TTC549 (cell line): ENCODE measurements around the gene KCNN3.

Source experiments
- FAIRE-seq: peaks from 2 replicates; lab custom pipeline; 2012; peaks lifted over from hg19 to GRCh38; lab: Jason Lieb, UNC

KCNN3 gene

DNA sequence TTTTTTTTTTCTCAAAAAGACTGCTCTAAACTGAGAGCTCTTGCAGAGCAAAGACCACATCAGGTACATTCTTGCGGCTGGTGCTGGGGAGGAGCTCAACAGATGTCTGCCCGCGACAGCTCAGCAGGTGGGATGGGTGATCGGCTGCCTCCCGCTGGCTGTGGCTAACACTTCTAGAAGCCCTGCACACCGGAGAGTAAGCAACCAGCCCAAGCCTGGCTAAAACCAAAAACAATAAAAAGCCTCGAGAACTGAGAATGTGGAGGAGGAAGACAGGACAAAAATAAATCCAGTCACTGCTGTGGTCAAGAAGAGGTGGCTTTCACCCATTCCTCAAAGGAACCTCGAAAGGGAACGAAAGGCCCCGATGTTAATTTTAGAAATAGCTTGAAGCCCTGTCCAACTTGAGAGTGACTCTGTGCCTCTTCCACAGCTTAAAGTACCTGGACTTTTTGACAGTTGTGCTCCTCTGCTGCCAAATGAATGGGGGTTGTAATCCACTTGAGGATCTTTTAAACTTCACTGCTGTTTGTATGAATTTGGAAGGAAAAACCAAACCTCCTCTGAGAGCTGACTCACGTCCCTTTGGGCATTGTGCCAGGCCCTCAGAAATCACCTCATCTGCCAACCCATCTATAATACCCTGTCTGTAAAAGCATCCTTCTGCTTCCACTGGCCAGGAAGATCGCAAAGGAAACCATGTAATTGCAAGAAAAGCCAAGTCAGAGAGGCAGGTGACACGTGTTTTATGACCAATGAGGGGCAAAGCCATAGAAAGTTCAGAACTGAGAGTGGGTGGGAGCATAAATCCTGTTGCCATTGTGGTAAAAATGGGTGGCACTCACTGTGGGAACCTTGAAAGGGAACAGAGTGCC lies 78.6 kb downstream of the KCNN3 start:
- FAIRE-seq, result no peak

DNA sequence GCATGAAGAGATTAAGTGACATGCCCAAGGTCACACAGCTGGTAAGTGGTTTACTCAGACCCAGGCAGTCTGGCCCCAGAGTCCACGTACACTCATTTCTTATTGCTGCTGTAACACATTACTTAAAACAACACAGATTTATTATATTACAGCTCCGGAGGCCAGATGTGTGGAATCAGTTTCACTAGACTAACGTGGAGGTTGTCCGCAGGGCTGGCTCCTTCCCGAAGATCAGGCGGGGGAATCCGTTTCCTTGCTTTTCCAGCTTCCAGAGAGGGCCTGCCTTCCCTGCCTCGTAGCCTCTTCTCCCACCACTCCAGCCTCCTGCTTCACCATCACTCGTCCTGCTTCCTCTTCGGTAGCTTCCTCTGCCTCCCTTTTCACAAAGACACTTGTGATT lies 81.2 kb downstream of the KCNN3 start:
- no peak for FAIRE-seq

DNA sequence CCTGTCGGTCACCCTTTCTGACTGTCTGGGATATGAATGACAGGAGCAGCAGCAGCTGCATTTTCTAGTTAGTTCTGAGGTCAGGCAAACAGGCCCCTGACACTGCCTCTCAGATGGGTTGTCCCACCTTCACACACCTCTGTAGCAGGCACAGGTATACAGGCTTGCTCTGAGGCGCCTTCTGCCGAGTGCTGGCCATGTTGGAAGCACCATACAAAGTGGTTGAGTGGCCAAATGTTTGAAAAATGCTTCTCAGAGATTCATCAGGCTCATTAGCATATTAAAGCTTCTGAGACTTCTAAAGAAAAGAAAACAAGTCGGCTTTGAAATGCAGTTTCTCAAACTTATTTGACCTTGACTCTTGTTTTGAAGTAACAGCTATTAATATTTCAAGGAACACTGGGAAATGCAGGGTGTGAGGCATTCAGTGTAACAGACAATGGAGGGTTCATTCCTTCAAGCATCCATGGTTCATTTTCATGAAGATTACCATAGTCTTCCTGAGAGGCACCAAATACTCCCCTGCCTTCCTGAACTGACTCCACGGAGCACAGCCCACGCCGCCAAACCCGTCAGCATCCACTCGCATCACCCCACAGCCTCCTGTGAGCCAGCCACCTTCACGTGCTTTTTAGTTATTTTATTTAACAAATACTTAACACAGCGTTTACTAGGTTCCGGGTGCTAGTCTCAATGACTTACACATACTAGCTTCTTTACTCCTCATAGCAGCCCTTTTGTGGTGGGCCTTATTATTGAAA lies 81.8 kb downstream of the KCNN3 start:
- no peak for FAIRE-seq

DNA sequence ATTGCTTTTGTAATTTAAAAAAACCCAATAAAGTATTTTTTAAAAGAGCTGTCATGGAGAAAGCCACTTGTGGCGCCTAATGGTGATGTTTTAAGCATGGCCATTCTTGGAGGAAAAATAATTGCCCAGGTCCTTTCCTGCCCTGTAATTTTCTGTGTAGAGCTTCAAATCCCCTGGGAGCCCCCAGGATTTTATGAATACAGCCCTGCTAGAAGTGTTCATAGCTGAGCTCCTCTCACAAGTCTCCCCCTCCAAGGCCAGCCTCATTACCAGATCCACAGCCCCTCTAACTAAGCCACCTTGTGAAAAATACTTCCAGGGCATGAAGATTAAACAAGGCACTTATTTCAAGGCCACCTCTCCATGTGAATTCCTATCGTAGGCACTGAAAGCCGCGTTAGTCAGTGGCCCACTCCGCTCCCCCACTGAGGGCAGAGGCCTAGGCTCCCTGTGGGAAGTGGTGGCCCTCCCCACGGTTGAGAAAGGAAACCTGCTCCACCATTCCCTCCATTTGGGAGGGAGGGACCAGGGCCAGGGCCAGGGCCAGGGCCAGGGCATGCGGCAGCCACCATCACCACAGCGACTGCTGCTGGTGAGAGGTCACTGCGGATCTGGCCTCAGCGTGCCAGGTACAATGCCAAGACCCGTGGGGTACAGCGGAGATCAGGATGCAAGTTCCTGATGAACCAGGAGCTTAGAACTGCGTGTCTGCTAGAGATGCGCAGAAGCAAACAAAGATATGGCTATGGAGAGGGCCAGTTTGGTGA lies 83.1 kb downstream of the KCNN3 start:
- no peak for FAIRE-seq

DNA sequence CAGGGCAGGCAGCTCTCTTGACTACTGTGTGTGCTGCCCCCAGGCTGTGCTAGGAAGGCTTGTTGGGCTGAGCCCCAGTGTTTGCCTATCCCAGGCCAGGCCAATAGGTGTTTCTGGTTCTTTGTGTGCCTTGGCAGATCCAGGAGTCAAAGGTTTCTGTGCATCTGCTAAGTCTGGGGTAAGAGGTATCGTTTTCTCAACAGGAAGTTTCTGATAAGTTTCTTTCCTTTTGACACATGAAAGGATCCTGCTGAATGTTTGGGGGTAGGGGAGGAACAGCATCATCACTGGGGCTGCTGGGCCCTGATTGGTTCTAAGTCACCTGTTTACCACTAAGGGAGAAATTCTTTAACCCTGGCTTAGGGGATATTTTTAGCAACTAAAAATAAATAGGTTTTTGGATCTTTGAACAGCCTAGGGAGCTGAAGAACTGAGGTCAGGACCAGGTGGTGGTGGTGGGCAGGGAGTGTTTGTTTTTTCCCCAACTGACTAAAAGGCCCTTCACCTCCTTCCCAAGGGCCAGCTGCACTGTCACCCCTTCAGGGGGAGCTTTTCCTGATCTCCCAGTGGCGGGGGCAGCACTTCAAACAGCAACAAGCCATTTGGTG lies 85.1 kb downstream of the KCNN3 start:
- no peak for FAIRE-seq

DNA sequence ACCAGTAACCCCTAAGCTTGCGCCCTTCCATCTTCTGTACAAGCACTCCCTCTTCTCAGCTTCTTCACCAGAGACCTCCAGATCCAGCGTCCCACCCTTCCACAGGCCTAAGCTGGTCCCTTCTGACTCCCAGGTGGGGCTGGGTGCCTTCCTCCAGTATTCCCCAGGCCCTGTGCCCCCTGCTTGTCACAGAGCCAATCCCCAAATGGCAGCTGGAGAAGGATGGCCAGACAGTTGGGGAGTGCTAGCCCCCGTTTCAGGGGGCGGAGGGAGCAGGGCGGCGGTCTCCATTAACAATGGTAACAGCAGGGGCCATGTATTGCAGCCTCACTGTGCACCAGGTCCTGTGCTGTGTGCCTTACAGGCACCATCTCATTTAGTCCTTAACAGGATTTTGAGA lies 85.7 kb downstream of the KCNN3 start:
- FAIRE-seq, result no peak

DNA sequence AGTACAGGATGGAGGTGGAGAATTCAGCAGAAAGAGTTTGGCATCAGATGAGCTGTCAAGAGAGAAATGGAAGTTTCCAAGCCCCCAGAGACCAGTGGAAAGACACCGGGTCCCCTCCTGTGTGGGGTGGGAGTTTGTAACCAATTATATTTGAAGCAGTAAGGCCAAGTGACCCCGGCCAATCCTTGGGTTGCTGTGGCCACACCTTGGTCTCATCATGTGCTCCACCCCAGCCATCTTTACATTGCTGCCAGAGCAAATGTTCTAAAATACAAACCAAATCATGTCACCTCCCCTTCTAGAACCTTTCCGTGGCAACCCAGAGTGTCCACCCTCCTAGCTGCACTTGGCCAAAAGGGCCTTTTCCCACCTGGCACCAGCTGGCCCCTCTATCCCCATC lies 86.1 kb downstream of the KCNN3 start:
- FAIRE-seq, result no peak

DNA sequence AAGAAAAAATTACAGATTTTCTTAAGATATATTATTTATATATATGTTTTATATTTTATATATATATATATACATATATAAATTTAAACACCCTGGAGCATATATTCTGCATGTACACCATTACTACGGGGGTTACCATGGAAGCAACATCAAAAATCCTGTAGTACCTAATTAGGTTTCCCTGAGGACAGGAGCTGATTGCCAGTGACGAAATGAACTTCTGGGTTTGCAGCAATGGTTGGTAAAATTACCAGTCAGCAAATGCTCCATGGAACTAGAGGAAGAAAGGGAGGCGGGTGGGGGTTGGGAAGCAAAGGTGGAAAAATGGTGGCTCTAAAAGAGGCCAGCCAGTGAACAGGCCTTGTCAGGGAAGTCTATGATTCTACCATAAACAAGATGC lies 89.5 kb downstream of the KCNN3 start:
- FAIRE-seq, result no peak

DNA sequence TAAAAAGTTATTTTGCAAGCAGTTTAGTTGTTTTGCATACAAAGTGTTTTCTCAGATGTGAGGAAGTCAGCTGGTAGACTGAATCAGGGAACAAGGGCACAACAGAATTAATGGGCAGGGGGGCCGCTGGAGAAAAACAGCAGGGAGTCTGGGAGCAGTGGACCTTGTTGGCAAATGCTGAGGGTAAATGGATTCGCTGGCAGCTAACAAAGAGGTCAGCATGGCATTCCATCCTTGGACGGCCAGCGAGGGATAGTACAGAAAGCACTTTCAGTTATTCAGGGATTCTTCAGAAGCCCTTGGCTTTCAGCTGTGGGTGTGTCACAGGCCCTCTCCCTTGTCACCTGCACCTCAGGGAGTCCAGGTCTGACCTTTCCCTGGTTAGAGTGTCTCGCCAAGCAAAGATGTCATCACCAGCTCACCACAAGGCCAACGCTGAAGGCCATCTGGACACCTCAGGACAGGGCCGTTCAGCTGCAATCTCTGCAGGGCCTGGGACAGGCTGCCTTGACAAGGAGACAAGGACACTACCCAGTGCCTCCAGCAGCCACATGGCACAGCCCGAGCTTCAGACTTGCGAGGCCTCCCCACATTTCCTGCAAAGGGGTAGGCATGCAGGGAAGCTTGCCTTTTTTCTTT lies 90.4 kb downstream of the KCNN3 start:
- FAIRE-seq, result no peak

DNA sequence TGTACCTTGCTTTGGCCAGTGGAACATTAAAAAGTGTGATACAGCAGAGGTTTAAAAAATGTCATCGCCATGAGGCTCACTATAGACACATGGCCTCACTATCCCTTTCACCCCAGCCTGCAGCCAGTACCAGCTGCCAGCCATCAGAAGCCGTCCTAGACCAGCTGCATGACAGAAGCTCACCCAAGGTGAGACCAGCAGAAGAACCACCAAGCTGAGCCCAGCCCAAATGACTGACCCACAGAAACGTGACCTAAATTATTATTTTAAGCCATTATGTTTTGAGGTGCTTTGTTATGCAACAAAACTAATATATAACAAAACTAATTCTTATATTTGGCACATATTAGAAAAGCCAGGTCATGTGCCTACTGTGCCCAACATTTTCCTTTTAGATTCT lies 91.1 kb downstream of the KCNN3 start:
- FAIRE-seq, result no peak

DNA sequence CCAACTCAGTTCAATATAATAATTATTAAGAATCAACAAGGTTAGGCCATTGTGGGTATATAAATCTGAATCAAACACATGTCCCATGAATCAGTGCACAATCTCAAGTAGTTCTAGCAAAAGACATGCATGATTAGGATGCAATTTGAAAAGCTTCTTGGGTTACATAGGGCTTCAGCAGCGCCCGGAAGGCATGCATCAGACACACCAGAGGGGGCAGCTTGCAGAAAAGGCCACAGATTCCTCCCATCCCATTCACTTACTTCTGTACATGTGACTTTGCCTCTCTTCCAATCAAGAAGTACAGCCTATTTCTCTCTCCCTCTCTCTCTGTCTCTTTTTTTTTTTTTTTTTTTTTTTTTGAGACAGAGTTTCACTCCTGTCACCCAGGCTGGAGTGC lies 91.8 kb downstream of the KCNN3 start:
- FAIRE-seq, result no peak

DNA sequence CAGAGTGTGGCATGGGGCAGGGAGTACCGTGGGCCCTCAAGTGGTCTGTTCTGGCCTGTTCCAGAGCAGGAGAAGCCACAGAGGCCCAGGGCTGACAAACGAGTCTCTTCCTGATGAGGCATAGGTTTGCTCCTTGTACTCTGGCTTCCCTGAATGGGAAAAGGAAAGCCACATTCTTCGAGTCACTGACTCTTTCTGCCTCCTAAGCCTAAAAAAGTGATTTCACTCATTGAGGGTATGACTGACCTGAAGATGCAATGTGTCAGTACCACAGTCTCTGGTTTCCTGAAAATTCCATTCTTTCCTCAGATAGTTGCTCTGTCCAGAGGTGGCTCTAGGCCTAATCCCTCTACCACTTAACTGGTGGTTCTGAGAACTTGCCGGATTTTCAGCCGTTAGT lies 92.3 kb downstream of the KCNN3 start:
- no peak for FAIRE-seq

DNA sequence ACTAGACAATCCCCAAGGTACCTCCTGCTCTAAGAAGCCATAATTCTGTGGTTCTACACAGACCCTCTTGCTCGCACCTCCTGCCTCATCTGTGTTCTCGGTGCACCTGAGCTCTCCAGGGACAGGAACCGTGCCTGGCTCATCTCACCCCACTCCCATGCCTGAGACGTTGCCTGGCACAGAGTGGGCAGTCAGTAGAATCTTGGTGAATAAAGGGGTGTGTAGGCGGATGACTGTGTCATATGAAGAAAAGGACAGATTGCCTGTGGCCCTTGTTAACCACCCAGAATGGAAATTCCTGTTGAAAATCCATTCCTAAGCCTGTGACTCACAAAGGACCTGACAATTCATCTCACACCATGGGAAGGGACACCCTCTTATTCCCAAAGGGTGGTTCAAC lies 92.9 kb downstream of the KCNN3 start:
- FAIRE-seq, result no peak

DNA sequence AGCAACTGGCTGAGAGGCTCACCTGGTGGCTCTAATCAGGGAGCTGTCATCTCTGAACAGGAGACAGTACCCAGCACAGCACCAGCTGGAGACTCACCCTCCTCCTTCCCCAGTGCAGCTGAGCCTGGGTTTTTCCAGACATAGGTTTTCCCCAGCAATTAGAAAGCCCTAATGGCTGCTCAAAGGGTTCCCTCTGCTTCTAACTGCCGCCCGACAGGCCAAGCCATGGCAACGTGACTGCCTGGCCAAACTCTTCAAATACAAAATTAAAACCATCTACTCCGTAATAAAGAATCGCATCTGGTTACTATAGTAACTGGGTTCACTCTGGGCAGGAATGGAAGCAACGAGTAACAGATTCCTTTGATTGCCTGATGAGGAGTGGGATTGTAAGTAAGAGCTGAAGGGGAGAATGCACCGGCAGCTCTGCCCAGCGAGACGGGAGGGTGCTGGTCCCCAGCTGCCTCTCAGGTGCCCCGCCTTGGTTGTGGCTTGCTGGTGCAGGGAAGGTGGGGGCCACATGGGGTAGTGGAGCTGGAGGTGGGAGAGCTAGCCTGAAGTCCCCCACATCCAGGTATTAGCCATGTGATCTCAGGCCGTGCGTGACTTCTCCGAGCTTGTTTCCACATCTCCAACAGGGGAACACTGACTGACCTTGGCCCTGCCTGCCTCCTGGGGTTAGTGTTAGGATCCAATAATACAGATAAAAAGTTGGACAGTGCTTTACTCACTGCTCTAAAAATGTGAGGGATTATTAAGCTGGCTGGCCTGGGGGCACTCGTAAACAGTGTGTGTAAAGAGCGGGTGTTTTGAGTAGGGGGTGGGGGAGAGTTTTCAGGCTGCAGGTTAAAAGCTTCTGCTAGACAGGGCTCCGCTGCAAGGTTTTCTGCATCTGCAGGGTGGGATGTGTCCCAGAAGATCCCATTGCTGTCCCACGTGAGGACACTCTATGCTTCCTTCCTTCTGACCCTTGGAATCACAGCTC lies 94.2 kb downstream of the KCNN3 start:
- FAIRE-seq, result no peak

DNA sequence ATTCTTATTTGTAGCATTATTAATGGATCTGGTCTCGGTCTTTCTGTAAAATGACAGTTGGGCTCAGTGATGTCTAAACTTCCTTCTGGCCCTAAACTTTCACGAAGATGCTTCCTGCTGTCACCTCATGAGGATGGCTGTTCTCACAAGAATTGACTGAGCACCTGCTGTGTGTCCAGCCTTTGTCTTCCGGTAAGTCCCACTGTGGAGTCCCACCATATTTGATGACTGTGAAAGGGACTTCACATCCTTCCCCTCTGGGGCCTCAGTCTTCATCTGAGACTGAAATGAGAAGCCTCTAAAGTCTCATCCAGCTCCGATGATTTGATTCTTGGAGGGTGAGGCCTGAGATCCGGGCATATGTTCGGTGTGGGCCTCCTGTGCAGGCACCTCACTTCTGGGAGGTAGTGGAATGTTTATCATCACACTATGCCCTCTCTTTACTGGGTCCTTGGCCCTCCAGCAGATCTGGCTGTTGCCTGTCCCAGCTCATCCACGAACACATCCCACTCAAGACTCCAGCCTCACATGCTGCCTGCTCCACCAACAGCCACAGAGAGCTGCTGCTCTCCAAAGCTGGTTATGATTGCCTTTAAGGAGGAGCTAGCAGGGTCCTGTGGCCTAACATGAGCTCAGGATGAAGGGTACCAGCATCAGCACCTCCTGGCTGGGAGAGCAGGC lies 95.8 kb downstream of the KCNN3 start:
- no peak for FAIRE-seq

DNA sequence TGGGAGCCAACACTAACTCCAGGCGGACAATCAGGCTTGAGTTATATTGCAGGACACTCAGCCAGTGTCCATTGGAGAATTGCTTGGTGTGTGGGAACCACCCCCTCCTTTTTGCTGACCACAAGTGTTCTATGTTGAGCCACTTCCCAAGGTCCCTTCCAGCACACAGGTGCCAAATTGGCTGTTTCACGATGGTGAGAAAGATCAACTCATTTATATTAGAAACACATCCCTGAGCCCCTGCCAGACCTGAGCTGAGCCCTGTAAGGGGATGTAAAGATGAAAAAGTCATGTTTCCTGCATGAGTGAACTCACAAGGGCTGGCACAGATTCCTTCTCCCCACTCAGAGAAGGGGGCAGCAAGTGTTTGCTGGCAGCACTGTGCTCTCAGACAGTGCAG lies 96.5 kb downstream of the KCNN3 start:
- no peak for FAIRE-seq

DNA sequence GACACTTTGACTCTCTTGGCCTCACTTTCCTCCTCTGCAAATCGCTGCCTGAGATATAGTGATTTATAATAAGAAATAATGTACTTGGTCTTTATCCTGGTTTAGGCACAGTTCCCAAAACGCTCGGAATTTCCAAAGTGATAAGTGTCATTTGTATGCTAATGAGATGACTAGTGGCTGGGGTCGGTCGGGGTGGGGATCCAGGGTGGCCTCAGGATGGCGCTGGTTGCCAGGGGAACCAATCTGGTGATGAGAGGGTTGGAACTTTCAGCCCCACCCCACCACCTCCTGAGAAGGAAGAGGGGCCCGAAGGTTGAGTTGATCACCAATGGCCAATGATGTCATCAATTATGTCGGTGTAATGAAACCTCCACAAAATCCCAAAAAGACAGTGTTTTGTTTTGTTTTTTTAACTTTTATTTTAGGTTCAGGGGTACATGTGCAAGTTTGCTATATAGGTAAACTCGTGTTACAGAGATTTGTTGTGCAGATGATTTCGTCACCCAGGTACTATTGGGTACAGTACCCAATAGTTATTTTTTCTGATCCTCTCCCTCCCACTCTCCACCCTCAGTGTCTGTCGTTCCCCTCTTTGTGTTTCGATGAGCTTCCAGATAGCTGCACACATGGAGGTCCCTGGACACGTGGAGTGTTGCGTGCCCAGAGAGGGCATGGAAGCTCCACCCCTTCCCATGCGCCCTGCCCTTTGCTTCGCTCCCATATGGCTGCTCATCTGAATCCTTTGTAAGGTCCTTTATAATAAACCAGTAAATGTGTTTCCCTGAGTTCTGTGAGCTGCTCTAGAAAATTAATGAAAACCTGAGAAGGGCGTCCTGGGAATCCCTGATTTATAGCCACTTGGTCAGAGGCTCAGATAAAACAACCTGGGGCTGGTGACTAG lies 97.2 kb downstream of the KCNN3 start:
- FAIRE-seq, result no peak

DNA sequence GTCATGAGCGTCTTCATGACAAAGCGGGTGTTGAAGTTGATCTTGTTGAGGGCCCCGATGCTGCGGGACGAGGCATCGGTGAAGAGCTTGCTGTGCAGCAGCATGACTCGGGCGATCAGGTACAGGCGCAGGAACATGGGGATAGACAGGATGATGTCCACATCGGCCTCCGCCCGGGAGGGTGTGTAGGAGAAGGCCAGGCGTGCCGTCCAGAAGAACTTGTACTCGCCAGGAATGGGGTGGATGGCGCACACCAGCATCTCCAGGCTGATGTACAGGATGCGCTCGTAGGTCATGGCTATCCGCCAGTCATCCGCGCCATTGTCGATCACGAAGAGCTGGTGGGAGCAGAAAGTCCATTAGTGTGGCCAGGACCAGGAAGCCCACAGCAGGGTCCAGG lies 98.0 kb downstream of the KCNN3 start:
- FAIRE-seq, result no peak
